Measurements from ENCODE around the gene UIMC1. TPM values are rescaled to one million over a fixed set of nuclear protein-coding genes. Genes with fewer than 3 reads are reported as not detected.

Gene UIMC1
- total RNA-seq, 1 experiment from 2014 or later: 46.8 TPM

DNA sequence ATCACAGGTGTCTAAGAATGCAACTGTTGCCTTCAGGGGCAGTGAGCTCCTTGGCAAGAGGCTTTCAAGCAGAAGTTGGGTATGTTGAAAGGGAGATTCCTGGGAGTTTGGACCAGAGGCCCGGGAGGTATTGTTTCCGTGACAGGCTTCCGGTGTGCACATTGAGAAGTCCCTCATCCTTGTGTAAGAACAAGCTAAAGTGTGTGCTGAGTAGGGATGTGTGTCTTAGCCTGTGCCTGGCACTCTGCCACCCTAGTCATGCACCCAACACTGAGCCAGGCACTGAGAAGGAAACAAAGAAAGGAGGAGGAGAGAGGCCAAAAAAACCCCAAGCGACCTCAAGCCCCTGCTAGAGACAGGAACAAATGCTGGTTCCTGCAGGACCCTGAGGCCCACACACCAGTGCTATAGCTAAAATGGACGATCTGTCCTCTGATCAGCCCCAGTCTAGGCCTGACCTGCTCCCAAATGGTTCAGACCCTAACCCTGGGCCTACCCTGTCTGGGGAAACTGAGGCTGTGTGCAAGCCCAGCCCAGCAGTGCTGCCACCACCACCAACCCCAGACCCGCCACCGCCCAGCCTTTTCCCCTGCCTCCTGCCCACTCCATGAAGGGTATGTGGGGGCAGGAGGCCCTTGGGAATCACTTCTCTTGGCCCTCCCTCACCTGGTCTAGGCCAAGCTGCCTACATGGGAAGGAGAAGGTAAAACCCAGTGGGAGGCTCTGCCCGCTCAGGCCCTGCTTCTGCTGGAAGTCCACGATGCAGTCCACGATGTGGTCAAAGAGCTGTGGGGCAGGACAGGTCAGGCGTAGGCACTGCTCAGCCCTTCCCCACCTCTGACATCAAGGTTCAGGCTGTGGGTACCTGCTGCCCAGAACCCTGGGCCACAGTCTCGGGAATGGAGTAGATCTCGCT lies 120.0 kb downstream of the UIMC1 start:
- no peak for DNase-seq (ENCODE audit: low spot score)
- TF ChIP-seq, protein P1, sequence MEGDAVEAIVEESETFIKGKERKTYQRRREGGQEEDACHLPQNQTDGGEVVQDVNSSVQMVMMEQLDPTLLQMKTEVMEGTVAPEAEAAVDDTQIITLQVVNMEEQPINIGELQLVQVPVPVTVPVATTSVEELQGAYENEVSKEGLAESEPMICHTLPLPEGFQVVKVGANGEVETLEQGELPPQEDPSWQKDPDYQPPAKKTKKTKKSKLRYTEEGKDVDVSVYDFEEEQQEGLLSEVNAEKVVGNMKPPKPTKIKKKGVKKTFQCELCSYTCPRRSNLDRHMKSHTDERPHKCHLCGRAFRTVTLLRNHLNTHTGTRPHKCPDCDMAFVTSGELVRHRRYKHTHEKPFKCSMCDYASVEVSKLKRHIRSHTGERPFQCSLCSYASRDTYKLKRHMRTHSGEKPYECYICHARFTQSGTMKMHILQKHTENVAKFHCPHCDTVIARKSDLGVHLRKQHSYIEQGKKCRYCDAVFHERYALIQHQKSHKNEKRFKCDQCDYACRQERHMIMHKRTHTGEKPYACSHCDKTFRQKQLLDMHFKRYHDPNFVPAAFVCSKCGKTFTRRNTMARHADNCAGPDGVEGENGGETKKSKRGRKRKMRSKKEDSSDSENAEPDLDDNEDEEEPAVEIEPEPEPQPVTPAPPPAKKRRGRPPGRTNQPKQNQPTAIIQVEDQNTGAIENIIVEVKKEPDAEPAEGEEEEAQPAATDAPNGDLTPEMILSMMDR (conservative IDR thresholded peaks at IDR 0.05; ENCODE audit: low read depth, low read length): no peak
- no peak for TF ChIP-seq EZH2 (IDR thresholded peaks at IDR 0.05; ENCODE audit: borderline replicate concordance, low read depth, low read length, poor library complexity, severe bottlenecking)
- no peaks in the 10 kb centered on the region for H3K36me3 ChIP-seq (ENCODE audit: insufficient read depth, low read length, poor library complexity, severe bottlenecking)
- CTCF ChIA-PET: interaction anchor here (0.9 kb wide), 1 partner anchor 226 kb away, joined by 5 read pairs; no protein-coding TSS in a partner anchor
- no peak overlapping the region for H3K4me3 ChIP-seq (ENCODE audit: low read depth, low read length, poor library complexity, severe bottlenecking)
- no peaks in the 10 kb centered on the region for H3K9me3 ChIP-seq (ENCODE audit: low read depth, low read length, poor library complexity, severe bottlenecking)
- intact Hi-C loops (cut with micrococcal nuclease; ENCODE audit: unreplicated experiment): no loop called here
- H3K27ac ChIP-seq (ENCODE audit: low read depth, low read length, poor library complexity, severe bottlenecking): no peak overlapping the region
- no peaks in the 10 kb centered on the region for H3K27me3 ChIP-seq (replicated peaks; ENCODE audit: insufficient read depth, low read depth, low read length, poor library complexity)
- POLR2A ChIA-PET (ENCODE audit: low non-redundant PET): no interaction called here
- no TSS peak for BruUV-seq (replicated peaks)
- no peaks in the 10 kb centered on the region for H3K4me1 ChIP-seq (ENCODE audit: insufficient read depth, low read length, poor library complexity, severe bottlenecking)

DNA sequence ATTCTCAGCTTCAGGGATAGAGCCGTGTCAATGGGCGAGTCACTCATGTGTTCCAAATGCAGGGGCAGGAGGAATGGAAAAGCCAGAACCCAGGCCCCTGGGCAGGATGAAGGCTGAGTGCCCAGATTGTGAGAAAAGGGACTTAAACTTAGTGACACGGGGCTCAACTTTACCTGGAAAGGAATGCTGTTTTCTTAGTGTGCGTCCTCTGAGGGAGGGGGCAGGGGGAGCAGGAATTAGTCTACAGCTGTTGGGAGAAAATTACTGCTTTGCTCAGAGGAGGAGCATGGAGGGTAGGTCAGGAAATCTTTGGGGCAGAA lies 122.0 kb downstream of the UIMC1 start:
- Histone ChIP-seq H3K27me3 (replicated peaks; ENCODE audit: insufficient read depth, low read depth, low read length, poor library complexity) (no peaks in the 10 kb centered on the region), H3K9me3 (ENCODE audit: low read depth, low read length, poor library complexity, severe bottlenecking) (no peaks in the 10 kb centered on the region), H3K4me1 (ENCODE audit: insufficient read depth, low read length, poor library complexity, severe bottlenecking) (no peaks in the 10 kb centered on the region), H3K4me3 (ENCODE audit: low read depth, low read length, poor library complexity, severe bottlenecking) (no peak overlapping the region), H3K27ac (ENCODE audit: low read depth, low read length, poor library complexity, severe bottlenecking) (no peak overlapping the region), H3K36me3 (ENCODE audit: insufficient read depth, low read length, poor library complexity, severe bottlenecking) (no peaks in the 10 kb centered on the region)
- intact Hi-C loops (cut with micrococcal nuclease; ENCODE audit: unreplicated experiment): no loop called here
- ChIA-PET POLR2A (ENCODE audit: low non-redundant PET) (no interaction called here), CTCF (no interaction called here)
- no peak for DNase-seq (ENCODE audit: low spot score)
- no peak for TF ChIP-seq EZH2 (IDR thresholded peaks at IDR 0.05; ENCODE audit: borderline replicate concordance, low read depth, low read length, poor library complexity, severe bottlenecking)
- TF ChIP-seq, protein P1 (conservative IDR thresholded peaks at IDR 0.05; ENCODE audit: low read depth, low read length): no peak
- no TSS peak for BruUV-seq (replicated peaks)

DNA sequence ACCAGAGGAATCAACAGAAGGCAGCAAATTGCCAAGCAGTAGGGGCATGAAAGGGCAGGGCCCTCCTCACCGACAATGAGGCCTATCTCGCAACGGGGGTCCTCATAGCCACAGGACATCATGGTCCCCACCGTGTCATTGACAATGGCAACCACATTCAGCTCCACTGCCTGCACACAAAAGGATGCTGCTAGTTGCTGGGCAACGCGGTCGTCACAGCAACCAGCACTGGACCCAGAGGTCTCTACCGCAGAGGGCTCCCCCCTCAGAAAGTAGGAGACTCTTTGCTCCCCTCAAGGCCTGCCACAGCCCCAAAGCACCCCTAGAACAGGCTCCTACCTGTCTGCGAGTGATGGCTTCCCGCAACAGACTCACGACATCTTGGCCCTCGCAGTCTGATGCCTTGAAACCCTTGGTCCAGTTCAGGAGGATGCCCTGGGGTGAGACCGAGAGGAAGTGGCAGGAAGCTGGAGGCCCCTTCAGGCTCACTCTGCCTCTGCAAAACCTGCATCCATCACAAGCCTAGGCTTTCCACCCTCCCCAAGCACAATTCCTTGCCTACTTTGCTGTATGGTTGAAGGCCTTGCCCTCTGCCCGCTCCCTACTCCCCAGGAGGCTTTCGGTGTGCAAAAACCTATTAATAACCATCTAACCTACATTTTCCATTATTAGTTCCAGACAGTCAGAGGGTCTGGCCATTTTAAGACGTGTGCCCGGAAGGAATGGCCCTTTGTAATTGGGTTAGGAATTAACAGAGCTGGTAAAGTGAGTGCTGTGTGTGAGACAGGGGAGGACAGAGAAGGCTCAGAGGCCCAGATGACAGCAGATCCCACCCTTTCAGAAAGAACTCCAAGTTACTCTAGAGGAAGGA lies 122.6 kb downstream of the UIMC1 start:
- DNase-seq (ENCODE audit: low spot score): no peak
- intact Hi-C loops (cut with micrococcal nuclease; ENCODE audit: unreplicated experiment): no loop called here
- POLR2A ChIA-PET (ENCODE audit: low non-redundant PET): no interaction called here

More for the DNA sequence above, 122.6 kb downstream of the UIMC1 start:
- H3K9me3 ChIP-seq (ENCODE audit: low read depth, low read length, poor library complexity, severe bottlenecking): no peaks in the 10 kb centered on the region
- no TSS peak for BruUV-seq (replicated peaks)
- no peaks in the 10 kb centered on the region for H3K27me3 ChIP-seq (replicated peaks; ENCODE audit: insufficient read depth, low read depth, low read length, poor library complexity)
- H3K4me3 ChIP-seq (ENCODE audit: low read depth, low read length, poor library complexity, severe bottlenecking): no peak overlapping the region
- no peaks in the 10 kb centered on the region for H3K4me1 ChIP-seq (ENCODE audit: insufficient read depth, low read length, poor library complexity, severe bottlenecking)
- H3K27ac ChIP-seq (ENCODE audit: low read depth, low read length, poor library complexity, severe bottlenecking): no peak overlapping the region
- CTCF ChIA-PET: no interaction called here
- H3K36me3 ChIP-seq (ENCODE audit: insufficient read depth, low read length, poor library complexity, severe bottlenecking): no peaks in the 10 kb centered on the region
- TF ChIP-seq EZH2 (IDR thresholded peaks at IDR 0.05; ENCODE audit: borderline replicate concordance, low read depth, low read length, poor library complexity, severe bottlenecking): no peak
- TF ChIP-seq, protein P1 (conservative IDR thresholded peaks at IDR 0.05; ENCODE audit: low read depth, low read length): no peak

All from A673 (cell line).